Endometrial microvascular endothelial cells (primary cell): Measurements from ENCODE around the gene CALR3. TPM values are rescaled to one million over a fixed set of nuclear protein-coding genes. Genes with fewer than 3 reads are reported as not detected.
"Not testable (repeated sequence)": the region's sequence is repeated elsewhere in the genome, so short reads cannot be mapped to it uniquely, and the experiment has no call there.

Experiments used
- in situ Hi-C: cut with HindIII; loops from 2 replicates; pipeline ENCODE4 v1.10.0; 2017; ENCODE audit warnings: low sequenced_read_pairs, low pct_unique_long_range_greater_than_20kb; ENCODE audit errors: inconsistent ontology term
- total RNA-seq: library from RNA; depleted of rRNA; stranded (reverse); fragments of >200 nt; gene quantifications from one replicate; pipeline ENCODE4 v1.2.3, GENCODE V29; 2015; ENCODE audit errors: inconsistent ontology term

Gene CALR3
- total RNA-seq, 1 donor from 2014 or later = not detected

DNA sequence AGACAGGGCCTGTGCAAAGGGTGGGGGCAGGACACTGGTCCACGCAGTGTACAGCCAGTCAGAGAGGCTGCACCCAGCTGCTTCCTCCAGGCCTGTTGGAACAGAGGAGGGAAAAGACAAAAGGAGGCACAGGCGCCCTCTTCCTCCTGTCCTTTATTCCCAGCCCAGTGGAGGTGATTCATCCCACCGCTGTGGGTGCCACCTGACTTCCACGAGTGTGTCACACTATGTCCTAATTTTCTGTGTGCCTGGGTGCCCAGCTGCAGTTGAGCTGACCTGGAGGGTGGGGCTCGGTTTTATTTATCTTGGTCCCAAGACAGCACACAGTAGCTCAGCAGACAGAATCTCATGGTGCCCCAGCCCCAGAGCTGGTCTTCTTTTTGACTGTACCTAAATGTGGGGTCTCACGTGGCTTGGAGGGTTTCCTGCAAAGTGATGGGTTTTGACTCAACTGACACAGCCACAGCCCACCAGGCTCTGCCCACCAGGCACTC is 33.2 kb downstream of the CALR3 start:
- in situ Hi-C loops = no loop called here

DNA sequence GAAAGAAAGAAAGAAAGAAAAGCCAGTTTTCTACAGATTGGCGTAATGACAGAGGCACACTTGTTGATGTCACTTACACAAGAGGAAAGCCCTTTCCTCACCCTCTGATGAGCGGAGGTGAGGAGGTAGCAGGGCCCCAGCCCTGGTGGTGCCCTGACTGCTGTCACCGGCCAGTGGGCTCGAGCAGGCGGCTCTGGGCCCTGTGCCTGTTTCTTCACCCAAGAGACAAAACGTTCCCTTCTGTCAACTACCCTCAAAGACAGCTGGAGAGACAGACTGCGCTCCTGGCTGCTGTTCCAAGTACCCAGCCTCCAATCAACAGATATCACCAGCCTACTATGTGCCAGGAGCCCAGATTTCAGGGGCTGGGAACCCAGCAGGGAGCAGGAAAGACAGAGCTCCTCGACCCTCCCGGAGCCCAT is 34.3 kb downstream of the CALR3 start:
- in situ Hi-C loops = no loop called here

DNA sequence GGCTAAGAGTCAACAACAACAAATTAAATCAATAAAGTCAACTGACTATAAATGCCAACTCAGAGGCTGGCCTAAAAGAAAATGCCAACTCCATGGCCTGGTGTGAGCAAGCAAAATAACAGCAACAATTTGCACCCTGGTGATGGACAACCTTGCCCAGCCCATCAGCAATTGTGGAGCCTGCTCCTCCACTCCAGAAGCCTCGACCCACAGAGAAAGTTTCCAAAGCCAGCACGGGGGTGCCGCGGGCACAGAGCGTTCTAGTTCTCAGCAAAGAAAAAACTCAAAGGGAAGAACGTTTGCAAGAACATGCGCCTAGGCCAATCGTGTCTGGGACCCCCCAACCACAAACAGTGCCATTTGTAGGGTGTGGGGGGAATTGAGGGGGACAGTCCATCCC is 35.5 kb downstream of the CALR3 start:
- in situ Hi-C loops = no loop called here

DNA sequence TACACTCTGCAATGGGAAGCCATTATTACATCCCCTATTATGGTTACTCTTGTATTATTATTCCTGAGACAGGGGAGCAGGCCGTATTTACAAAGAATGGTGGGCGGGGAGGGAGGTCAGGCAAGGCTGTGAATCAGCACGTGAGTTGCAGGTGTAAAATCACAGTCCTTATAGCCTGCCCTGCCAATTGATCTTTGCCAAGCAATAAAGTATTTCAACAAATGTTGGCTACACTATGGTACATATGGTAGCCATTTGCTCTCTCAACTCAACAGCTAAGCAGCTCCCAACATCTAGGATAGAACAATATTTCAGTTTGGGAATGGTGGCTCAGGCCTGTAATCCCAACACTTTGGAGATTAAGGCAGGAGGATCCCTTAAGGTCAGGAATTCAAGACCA is 36.3 kb downstream of the CALR3 start:
- in situ Hi-C loops = no loop called here

DNA sequence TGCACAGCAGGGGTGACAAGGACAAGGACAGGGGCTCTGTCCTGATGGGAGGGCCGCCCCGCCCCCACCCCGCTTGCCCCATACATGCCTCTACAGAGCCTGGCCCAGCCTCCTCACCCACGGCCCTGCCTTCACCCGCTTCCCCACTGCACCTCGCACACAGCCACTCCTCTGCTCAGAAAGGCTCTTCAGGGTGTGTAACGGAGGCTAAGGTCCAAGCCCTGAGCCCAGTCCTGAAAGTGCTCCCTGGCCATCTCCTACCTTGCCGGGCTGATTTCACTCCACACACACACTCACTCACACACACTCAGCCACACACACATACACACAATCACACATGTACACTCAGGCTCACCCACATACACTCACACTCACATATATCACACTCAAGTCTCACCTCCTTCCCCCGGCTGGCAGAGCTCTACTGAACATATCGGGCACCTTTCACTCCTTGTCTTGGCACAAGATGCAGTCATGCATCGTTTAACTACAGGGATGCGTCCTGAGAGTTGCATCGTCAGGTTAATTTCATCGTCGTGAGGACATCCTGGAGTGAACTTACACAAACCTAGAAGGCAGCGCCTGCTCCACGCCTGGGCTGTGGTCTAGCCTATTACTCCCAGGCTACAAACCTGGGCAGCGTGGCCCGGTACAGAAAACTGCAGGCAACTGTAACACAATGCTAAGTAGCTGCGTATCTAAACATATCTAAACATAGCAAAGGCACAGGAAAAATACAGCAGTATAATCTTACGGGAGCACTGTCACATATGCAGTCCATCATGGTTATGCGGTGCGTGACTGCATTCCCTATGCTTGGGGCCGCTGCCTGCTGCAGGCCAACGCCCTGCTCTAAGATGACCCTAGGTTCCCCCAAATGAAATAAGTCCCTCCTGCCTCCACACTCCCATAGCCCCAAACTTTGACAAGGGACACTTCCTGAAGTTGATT is 37.3 kb downstream of the CALR3 start:
- in situ Hi-C loops = no loop called here

DNA sequence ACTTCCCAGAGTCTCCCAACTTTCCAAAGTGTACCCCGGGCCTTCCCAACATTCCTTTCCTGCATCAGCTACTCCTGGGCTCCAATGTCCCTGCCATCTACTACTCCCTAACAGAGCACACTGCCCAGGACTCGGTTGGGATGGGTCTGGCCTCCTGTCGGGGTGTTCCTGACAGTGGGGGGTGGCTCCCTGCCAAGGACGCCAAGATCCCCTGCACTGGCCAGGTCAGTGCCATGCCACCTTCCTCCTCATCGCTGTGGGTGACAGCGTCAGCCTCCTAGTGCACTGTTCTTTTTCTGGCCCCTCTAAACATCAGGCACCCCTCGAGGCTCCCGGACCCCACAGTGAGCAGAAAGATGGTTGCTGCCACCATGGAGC is 38.0 kb downstream of the CALR3 start:
- in situ Hi-C loops = no loop called here

DNA sequence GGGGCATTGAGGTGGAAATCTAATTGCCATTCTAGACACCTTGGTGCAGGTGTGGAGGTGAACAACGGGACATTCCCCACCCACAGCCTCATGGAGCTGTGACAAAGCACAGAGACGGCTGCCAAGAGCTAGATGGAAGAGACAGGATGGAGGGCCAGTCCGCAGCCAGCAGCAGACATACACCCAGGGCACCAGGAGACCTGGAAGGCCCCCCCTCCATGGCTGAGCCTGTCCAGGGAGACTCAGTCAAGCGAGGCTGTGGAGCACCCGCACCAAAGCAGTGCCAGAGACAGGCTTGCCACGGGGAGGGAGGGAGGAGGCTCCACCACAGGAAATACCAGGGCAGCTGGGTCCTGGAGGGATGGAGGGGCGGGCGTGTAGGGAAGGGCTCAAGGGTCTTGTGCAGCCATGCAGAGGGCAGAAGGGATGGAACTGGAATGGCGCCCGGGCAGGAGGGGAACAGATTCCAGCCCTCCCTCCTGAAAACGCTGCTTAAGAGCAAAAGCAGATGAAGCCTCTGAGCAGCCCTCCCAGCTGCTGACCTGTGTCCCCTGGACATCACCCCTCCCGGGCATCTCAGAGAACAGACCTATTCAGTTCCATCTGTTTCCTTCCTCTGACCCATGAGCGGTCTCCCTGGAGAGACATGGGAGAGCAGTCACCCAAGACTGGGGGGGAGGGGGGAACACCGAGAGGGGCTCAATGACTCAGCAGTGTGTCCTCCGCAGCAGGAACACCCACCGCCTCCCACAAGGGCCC is 38.6 kb downstream of the CALR3 start:
- in situ Hi-C loops = no loop called here

DNA sequence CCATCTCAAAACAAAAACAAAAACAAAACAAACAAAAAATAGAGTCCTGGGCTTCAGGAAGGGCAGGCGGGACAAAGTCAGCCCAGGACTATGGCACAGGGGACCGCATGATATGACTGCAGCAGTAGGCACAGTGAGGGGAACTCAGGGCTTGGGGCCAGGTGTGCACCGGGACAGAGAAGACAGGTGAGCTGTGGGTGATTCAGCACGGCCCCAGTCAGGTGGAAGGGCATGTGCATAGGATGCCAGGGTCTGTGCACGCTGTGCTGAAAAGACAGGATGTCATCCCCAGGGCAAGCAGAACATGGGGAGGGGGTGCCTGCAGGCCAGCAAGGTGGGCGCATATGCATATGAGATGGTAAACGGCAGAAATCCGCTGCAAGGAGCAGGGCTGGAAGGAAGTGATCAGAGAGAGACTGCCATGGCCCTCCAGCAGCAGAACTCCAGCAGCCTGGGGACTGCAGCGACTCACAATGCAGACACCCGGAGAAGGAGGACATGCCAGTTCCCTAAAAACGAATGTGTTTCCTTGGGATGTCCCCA is 39.2 kb downstream of the CALR3 start:
- in situ Hi-C loops = no loop called here

DNA sequence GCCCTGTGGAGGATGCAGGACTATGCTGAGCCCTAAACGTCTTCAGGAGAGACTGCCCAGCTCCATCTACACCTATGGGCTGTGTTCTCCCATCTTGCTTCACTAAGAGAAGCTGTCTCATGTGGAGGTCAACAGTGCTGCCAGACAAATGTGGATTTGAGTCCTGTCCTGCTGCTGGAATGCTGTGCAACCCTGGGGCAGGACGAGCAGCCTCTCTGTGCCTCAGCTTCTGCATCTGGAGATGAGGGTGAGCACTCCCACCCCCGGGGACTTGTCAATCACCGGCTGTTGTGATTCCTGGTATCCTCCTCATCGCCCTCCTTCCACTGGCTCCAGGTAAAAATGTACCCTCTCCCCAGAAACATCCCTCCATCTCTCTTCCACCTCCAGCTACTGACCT is 40.5 kb downstream of the CALR3 start:
- in situ Hi-C loops = no loop called here

DNA sequence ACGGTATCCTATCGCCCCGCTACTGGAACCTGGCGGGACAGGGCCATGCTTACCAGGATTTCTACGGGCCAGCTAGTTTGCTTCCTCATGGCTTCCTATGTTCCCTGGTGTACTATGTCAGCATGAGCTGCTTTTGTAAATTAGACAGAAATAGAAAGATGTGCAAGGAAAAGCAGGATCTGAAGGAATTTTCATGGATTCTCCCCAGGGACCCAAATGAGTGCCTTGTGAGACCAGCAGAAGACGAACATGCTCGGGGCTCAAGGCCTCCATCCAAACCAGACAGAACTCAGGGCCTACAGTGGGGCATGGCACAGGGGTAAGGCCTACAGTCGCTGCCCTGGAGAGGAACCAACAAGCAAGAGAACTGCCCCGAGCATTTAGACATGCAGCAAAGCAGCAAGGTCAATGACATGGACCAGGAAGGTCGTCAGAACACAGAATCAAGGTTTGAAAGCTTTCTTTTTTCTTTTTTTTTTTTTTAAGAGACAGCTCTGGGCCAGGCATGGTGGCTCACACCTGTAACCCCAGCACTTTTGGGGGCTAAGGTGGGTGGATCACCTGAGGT is 41.5 kb downstream of the CALR3 start:
- in situ Hi-C loops = no loop called here

DNA sequence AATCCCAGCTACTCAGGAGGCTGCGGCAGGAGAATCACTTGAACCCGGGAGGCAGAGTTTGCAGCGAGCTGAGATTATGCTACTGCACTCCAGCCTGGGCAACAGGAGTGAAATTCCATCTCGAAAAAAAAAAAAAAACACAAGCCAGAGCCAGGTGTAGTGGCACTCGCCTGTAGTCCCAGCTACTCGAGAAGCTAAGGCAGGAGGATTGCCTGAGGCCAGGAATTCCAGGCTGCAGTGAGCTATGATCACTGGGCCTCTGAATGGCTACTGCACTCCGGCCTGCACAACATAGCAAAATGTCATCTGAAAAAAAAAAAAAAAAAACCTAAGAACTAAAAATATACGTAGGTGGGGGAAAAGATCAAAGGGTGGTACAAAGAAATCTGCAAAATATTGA is 43.6 kb downstream of the CALR3 start:
- in situ Hi-C loops = no loop called here

DNA sequence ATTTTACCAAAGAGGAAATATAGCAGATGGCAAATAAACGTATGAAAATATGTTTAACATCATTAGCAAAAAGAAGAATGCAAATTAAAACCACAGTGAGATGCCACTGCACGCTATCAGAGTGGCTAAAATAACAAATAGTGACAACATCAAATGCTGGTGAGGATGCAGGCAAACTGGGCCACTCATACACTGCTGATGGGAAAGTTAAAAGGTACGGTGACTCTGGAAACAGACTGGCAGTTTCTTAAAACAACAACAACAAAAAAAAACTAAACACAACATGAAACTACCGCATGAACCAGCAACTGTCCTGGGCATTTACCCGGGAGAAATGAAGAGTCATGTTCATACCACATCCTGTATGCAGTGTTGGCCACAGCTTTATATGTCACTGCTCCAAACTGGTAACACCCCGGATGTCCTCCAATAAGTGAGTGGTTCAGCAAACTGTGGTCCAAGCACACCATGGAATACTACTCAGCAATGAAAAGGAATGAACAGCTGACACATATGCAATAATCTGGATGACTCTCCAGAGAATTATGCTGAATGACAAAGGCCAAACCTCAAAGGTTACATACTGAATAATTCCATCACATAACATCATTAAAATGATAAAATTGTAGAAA is 46.5 kb downstream of the CALR3 start:
- in situ Hi-C loops = no loop called here

DNA sequence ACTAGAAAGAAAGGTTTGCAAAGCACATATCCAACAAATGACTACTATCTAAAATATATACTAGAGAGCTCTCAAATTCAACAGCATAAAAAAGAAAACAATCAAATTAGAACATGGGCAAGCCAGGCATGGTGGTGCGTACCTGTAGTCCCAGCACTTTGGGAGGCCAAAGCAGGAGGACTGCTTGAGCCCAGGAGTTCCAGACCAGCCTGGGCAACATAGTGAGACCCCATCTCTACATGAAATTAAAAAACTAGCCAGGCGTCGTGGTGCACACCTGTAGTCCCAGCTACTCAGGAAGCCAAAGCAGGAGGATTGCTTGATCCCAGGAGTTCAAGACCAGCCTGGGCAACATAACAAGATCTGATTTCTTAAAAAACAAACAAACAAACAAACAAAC is 47.1 kb downstream of the CALR3 start:
- in situ Hi-C loops = not testable (repeated sequence)

DNA sequence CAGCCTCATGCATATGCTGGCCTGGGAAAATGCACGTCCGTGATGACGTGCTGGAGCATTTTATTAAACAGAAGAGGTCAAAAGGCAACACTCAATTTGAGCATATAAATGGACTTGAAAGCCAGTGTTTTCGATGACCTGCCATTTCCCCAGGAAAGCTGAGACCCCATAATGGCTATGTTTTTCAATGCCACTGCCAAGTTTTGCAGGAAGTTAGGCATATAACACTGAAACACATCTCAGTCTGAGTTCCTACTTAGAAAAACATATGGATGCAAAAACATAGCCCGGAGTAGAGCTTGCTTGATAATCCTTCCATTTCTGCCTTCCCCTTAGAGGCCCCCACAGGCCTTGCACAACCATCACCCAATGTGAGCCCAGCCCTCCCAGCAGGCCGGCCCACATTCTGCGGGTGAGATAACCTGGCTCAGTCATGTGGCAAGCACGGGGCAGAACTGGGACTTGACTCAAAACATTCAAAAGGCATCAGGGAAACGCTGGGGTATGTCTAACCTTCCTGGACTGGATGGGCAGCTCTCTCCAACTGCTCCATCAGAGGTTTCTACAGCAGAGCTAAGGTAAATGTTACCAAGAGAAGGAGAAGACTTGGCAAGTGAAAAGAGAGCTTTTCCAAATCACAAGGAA is 49.1 kb downstream of the CALR3 start:
- in situ Hi-C loops = no loop called here

DNA sequence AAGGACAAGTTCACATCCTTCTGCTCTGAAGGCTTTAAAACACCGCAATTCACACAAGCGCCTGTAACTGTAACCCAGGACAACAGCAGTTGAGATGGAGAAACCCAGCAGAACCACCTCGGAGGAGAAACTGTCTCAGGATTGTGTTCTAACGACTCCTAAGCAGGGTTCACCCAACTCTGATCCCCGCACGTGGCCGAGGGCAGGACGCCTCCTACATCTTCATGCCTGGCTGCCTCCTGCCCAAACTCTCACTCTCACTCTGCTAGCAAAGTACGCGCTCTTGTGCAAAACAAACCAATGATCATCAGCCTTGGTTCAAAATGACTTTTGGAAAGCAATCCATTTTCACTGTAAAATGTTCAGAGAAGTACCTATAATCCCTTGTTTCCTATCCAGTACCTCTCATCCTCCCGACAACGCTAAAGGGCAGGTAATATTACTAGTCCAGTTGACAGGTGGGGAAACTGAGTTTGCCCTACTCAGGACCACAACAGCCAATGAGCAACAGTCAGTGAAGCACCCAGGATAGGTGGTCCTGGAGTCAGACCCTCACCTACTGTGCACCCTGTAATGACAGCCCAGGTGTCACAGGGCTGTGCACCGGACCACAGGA is 49.8 kb downstream of the CALR3 start:
- in situ Hi-C loops = no loop called here

DNA sequence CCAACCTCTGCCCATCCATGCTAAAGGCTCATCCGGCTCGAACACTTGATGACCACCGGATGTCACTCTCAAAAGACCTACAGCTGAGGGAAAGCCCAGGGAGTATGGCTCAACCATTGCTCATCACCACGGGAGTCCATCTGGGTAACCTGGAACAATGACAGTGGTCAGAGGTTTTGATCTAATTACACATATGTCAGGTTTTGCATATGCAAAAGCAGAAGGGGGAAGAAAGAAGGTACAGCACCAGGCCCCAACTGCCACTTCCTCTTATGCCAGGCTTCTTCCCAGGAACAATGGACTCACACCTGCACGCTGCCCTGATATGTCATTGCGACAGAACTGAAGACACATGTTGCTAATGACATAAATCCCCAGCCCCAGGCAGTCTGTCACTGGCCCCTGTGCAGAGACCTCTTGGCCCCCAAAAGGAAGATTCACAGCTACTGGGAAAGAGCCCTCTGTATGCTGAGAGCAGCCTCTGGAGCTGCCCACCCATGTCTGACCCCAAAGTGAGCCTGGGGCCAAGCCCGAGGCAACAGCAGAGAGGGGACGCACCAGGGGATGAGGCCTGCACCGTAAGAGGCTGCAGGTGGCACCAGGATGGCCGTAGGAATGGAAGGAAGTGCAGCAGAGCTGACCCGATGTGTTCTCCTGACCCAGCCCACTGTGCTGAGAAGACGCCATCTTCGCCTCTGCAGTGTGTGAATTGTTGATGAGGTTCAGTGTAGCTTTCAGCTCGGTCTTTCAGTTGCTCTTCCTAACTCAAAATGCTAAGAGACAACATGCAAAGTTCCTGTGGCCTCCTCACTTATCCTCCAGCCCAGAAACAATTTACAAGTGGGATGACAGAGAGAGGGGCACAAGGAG is 50.5 kb downstream of the CALR3 start:
- in situ Hi-C loops = no loop called here

DNA sequence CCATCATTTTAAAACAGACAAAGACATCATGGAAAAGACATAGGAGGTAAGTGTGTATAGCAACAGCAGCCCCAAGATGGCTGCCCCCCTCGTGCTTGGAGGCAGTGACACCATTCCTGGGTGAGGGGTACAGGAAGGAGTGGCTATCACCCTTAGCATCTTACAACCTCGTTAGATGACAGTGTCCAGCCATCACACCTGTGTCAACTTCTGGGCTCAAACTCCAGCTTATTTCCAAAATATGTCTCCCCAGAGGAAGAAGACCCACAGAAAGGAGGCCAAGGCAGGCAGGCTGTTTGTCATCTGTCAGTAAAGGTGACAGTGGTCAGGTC is 51.7 kb downstream of the CALR3 start:
- in situ Hi-C loops = no loop called here
